Measurements from ENCODE around the gene BICDL1.

DNA sequence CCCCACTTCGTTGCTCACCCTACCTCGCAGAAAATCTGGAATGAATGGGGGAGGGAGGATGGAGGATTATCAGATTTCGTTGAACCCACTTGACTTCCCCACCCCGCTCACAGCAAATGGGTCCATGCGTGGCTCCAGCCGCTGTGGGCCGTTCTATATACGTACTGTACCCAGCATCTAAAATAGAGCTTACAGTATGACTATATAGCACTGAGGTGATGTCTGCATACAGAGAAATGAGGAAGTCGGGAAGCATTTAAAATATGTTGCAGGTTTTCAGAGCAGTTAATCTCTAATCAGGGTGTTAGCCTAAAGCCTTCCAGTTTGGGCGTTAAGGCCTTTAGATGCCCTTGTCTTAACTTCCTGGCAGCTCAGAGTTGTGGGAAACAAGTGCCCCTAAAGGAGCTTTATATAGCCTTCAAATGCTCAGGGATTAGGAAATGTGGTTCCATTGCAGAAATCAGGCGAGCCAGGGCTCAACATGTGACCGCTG, 1.4 kb downstream of the BICDL1 start:
- no peak for TF ChIP-seq POLR2AphosphoS5 (IDR thresholded peaks at IDR 0.05; ENCODE audit: low read depth)
- TF ChIP-seq, protein P1, sequence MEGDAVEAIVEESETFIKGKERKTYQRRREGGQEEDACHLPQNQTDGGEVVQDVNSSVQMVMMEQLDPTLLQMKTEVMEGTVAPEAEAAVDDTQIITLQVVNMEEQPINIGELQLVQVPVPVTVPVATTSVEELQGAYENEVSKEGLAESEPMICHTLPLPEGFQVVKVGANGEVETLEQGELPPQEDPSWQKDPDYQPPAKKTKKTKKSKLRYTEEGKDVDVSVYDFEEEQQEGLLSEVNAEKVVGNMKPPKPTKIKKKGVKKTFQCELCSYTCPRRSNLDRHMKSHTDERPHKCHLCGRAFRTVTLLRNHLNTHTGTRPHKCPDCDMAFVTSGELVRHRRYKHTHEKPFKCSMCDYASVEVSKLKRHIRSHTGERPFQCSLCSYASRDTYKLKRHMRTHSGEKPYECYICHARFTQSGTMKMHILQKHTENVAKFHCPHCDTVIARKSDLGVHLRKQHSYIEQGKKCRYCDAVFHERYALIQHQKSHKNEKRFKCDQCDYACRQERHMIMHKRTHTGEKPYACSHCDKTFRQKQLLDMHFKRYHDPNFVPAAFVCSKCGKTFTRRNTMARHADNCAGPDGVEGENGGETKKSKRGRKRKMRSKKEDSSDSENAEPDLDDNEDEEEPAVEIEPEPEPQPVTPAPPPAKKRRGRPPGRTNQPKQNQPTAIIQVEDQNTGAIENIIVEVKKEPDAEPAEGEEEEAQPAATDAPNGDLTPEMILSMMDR (IDR thresholded peaks at IDR 0.05; ENCODE audit: insufficient read depth, low read length), result no peak
- no peak for TF ChIP-seq GABPA (IDR thresholded peaks at IDR 0.05; ENCODE audit: low read depth)
- TF ChIP-seq, protein P2, sequence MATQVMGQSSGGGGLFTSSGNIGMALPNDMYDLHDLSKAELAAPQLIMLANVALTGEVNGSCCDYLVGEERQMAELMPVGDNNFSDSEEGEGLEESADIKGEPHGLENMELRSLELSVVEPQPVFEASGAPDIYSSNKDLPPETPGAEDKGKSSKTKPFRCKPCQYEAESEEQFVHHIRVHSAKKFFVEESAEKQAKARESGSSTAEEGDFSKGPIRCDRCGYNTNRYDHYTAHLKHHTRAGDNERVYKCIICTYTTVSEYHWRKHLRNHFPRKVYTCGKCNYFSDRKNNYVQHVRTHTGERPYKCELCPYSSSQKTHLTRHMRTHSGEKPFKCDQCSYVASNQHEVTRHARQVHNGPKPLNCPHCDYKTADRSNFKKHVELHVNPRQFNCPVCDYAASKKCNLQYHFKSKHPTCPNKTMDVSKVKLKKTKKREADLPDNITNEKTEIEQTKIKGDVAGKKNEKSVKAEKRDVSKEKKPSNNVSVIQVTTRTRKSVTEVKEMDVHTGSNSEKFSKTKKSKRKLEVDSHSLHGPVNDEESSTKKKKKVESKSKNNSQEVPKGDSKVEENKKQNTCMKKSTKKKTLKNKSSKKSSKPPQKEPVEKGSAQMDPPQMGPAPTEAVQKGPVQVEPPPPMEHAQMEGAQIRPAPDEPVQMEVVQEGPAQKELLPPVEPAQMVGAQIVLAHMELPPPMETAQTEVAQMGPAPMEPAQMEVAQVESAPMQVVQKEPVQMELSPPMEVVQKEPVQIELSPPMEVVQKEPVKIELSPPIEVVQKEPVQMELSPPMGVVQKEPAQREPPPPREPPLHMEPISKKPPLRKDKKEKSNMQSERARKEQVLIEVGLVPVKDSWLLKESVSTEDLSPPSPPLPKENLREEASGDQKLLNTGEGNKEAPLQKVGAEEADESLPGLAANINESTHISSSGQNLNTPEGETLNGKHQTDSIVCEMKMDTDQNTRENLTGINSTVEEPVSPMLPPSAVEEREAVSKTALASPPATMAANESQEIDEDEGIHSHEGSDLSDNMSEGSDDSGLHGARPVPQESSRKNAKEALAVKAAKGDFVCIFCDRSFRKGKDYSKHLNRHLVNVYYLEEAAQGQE (IDR thresholded peaks at IDR 0.05; ENCODE audit: insufficient replicate concordance, low read depth), result no peak
